A673 (cell line): ENCODE measurements around the gene ATP2A2. TPM values are rescaled to one million over a fixed set of nuclear protein-coding genes. Genes with fewer than 3 reads are reported as not detected.

ENCODE experiments used
- BruUV-seq: library from RNA; stranded (reverse); fragments of 400-500 nt; replicated peaks from 2 replicates; lab custom pipeline; 2021; lab: Mats Ljungman, UMichigan
- CTCF ChIA-PET: fragments of 300-600 bp; sonication (Branson Sonifier 250); formaldehyde crosslinking; loops from one replicate; lab custom pipeline; 2022; ENCODE audit warnings: antibody characterized with exemption; lab: Charles Lee
- POLR2A ChIA-PET: fragments of 300-600 bp; sonication (Branson Sonifier 250); formaldehyde crosslinking; loops from one replicate; lab custom pipeline; 2022; ENCODE audit warnings: antibody characterized with exemption; ENCODE audit not compliant: low non-redundant PET; lab: Charles Lee
- DNase-seq: peaks from one replicate; pipeline ENCODE4 v3.0.0-alpha.2; 2015; ENCODE audit warnings: low spot score
- H3K27ac ChIP-seq: fragments of 200-600 bp; sonication (generic); 2 replicates; pipeline ENCODE4 v1.5.1; 2016; ENCODE audit warnings: mixed run types, low read depth, mild to moderate bottlenecking, mixed read lengths, antibody characterized with exemption, low read length; ENCODE audit not compliant: poor library complexity, severe bottlenecking
- H3K27me3 ChIP-seq: fragments of 200-600 bp; sonication (generic); replicated peaks from 2 replicates; pipeline ENCODE4 v1.6.1; 2017; ENCODE audit warnings: mixed run types, low read depth, mild to moderate bottlenecking, mixed read lengths, antibody characterized with exemption, low read length; ENCODE audit not compliant: insufficient read depth, poor library complexity
- H3K36me3 ChIP-seq: fragments of 200-600 bp; sonication (generic); 2 replicates; pipeline ENCODE4 v1.6.1; 2016; ENCODE audit warnings: mixed run types, mild to moderate bottlenecking, mixed read lengths, antibody characterized with exemption, low read length; ENCODE audit not compliant: insufficient read depth, poor library complexity, severe bottlenecking
- H3K4me1 ChIP-seq: fragments of 200-600 bp; sonication (generic); 2 replicates; pipeline ENCODE4 v1.6.1; 2017; ENCODE audit warnings: mixed run types, mild to moderate bottlenecking, mixed read lengths, antibody characterized with exemption, low read length; ENCODE audit not compliant: insufficient read depth, poor library complexity, severe bottlenecking
- H3K4me3 ChIP-seq: fragments of 200-600 bp; sonication (generic); 2 replicates; pipeline ENCODE4 v1.5.1; 2016; ENCODE audit warnings: low read depth, mixed run types, mild to moderate bottlenecking, mixed read lengths, low read length; ENCODE audit not compliant: poor library complexity, severe bottlenecking
- H3K9me3 ChIP-seq: fragments of 200-600 bp; sonication (generic); 2 replicates; pipeline ENCODE4 v1.6.1; 2016; ENCODE audit warnings: mixed run types, low read depth, mild to moderate bottlenecking, mixed read lengths, antibody characterized with exemption, low read length; ENCODE audit not compliant: poor library complexity, severe bottlenecking
- CTCF ChIP-seq: fragments of 300-800, 200-600 bp; sonication (generic); conservative IDR thresholded peaks from 2 replicates; pipeline ENCODE4 v1.5.1; 2017; ENCODE audit warnings: low read depth, mild to moderate bottlenecking, antibody characterized with exemption, low read length, moderate library complexity, mixed read lengths
- EZH2 ChIP-seq: fragments of 200-600 bp; sonication (generic); IDR thresholded peaks from 2 replicates; pipeline ENCODE4 v1.6.1; 2017; ENCODE audit warnings: borderline replicate concordance, low read depth, mild to moderate bottlenecking, mixed read lengths, antibody characterized with exemption, low read length; ENCODE audit not compliant: poor library complexity, severe bottlenecking
- intact Hi-C: fragments of 100-400 bp; cut with micrococcal nuclease; formaldehyde crosslinking; loops from one replicate; pipeline ENCODE4 v1.10.0; 2022; ENCODE audit not compliant: unreplicated experiment
- total RNA-seq: library from RNA; stranded (reverse); gene quantifications from 2 replicates; pipeline ENCODE4 v1.2.3, GENCODE V29; 2021

The ATP2A2 gene
- total RNA-seq, 1 experiment from 2014 or later: 333 TPM

GRCh38 chr12:110281549-110282299 lies 677 bp downstream of the ATP2A2 start:
- peak; percentile 57 for DNase-seq
- TF ChIP-seq EZH2 (no peak), CTCF (no peak)
- Histone ChIP-seq H3K36me3 (peaks cover 43% of the 10 kb centered on the region), H3K27me3 (no peaks in the 10 kb centered on the region), H3K27ac (peak overlapping the region; percentile 96), H3K4me1 (peaks cover 38% of the 10 kb centered on the region), H3K9me3 (no peaks in the 10 kb centered on the region), H3K4me3 (peak overlapping the region; percentile 88)
- ChIA-PET CTCF (no interaction called here), POLR2A (no interaction called here)
- intact Hi-C loops: loop anchor here (5.0 kb wide), 1 partner anchor 179 kb away; no protein-coding TSS in a partner anchor
- BruUV-seq: no TSS peak

GRCh38 chr12:110282300-110282860 lies 1.3 kb downstream of the ATP2A2 start:
- peaks cover 42% of the 10 kb centered on the region for H3K4me1 ChIP-seq
- intact Hi-C loops: loop anchor here (5.0 kb wide), 1 partner anchor 180 kb away; no protein-coding TSS in a partner anchor
- peak overlapping the region; percentile 88 for H3K4me3 ChIP-seq
- ChIA-PET CTCF (interaction anchor here (0.7 kb wide), 1 partner anchor 149 kb away, joined by 3 read pairs; no protein-coding TSS in a partner anchor), POLR2A (no interaction called here)
- DNase-seq: no peak
- H3K27me3 ChIP-seq: no peaks in the 10 kb centered on the region
- H3K36me3 ChIP-seq: peaks cover 47% of the 10 kb centered on the region
- BruUV-seq: no TSS peak
- H3K9me3 ChIP-seq: no peaks in the 10 kb centered on the region
- TF ChIP-seq CTCF (no peak), EZH2 (no peak)
- peak overlapping the region; percentile 96 for H3K27ac ChIP-seq

- Histone ChIP-seq H3K4me1 (peaks cover 44% of the 10 kb centered on the region), H3K36me3 (peaks cover 52% of the 10 kb centered on the region), H3K4me3 (peak overlapping the region; percentile 88), H3K27me3 (no peaks in the 10 kb centered on the region), H3K9me3 (no peaks in the 10 kb centered on the region), H3K27ac (peak overlapping the region; percentile 96)
- DNase-seq: no peak
- TF ChIP-seq CTCF (no peak), EZH2 (no peak)
- CTCF ChIA-PET: interaction anchor here (0.7 kb wide), 1 partner anchor 149 kb away, joined by 3 read pairs; no protein-coding TSS in a partner anchor
- intact Hi-C loops: loop anchor here (5.0 kb wide), 1 partner anchor 181 kb away; no protein-coding TSS in a partner anchor
- BruUV-seq: TSS peak; percentile 30
- POLR2A ChIA-PET: no interaction called here
Observed at GRCh38 chr12:110282956-110283817, 2.1 kb downstream of the ATP2A2 start.
